NCI-H2196 treated with DMSO at 0.1 percent for 48 hours (cell line): ENCODE measurements around the gene SIGLEC9.
"Not testable (repeated sequence)": the region's sequence is repeated elsewhere in the genome, so short reads cannot be mapped to it uniquely, and the experiment has no call there.

Experiments
- DNase-seq: peaks from one replicate; lab custom pipeline; 2025; ENCODE audit not compliant: unreplicated experiment; lab: John Stamatoyannopoulos, UW

SIGLEC9 gene

GRCh38 chr19:51142809-51143475 is 18.2 kb downstream of the SIGLEC9 start:
- not testable (repeated sequence) for DNase-seq

- no peak for DNase-seq
Measured at GRCh38 chr19:51143486-51143885, 18.8 kb downstream of the SIGLEC9 start.

DNA sequence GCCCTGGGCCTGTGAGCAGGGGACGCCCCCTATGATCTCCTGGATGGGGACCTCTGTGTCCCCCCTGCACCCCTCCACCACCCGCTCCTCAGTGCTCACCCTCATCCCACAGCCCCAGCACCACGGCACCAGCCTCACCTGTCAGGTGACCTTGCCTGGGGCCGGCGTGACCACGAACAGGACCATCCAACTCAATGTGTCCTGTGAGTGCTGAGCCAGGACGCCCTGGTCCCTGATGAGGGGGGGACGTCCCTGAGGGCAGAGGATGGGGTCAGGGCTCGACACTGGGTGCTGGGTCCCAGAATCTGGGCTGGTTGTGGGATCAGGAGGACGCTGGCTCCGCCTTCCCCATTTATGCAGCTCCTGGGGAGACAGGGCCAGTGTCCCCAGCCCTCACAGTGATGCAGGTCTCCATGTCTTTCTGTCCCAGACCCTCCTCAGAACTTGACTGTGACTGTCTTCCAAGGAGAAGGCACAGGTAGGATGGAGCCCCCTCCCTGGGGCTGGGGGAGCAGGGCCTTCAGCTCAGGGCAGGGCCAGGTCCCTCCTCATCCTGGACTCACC is 19.9 kb downstream of the SIGLEC9 start:
- DNase-seq: no peak

- no peak for DNase-seq
Measured at GRCh38 chr19:51145916-51146493, 21.3 kb downstream of the SIGLEC9 start.

DNA sequence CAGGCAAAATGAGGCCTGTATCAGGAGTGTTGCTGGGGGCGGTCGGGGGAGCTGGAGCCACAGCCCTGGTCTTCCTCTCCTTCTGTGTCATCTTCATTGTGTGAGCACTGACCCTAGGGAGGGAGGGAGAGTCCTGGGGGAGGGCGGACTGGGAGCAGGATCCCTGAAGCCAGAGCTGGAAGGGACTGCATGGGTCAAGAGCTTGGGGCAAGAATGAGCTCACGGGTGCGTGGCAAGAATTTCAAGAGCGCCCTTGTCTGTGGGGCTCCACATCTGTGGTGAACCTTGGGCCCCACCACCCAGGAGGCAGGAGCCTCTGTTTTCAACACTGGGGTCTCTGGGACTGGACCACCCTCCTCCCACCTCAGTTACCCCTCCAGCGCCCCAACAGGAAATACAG is 22.0 kb downstream of the SIGLEC9 start:
- no peak for DNase-seq

- no peak for DNase-seq
Measured at GRCh38 chr19:51147663-51148062, 23.0 kb downstream of the SIGLEC9 start.

GRCh38 chr19:51148580-51148979 is 23.9 kb downstream of the SIGLEC9 start:
- DNase-seq: no peak

GRCh38 chr19:51150627-51151026 is 25.9 kb downstream of the SIGLEC9 start:
- DNase-seq: no peak

DNA sequence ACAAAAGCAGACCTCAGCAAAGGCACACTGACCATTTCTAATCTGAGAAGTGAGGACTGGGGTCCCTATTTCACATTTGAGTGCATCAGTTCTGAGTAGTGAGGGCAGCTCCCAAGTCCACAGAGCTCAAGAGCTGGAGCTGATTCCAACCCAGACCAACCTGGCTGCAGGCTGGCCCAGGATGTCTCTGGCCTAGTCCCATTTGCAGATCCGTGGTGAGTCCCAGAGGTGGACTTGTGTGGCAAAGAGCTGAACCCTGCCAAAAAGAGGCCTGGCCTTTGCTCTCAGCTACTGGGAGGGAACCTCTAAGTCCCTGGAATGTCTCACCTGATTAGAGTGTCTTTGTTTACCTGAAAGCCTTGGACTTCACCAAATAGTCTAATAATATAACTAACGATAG is 32.0 kb downstream of the SIGLEC9 start:
- no peak for DNase-seq

GRCh38 chr19:51157265-51157664 is 32.6 kb downstream of the SIGLEC9 start:
- DNase-seq: no peak

- DNase-seq: no peak
Measured at GRCh38 chr19:51158474-51159129, 33.9 kb downstream of the SIGLEC9 start.

GRCh38 chr19:51159656-51160055 is 35.0 kb downstream of the SIGLEC9 start:
- no peak for DNase-seq

DNA sequence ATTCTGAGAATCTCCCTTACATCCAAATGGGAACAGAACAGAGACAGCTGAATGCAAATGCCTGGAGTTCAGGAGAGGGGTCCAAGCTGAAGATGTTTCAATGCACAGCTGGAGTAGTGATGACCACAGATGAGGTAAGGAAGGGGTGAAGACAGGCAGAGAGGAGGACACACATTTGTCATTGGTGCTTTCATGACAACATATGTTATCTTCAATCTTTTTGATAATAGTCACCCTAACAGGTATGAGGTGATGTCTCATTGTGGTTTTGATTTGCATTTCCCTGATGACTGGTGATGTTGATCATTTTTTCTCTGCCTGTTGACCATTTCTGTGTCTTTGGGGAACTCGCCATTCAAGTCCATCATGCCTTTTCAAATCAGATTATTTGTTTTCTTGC is 36.6 kb downstream of the SIGLEC9 start:
- DNase-seq: no peak

DNA sequence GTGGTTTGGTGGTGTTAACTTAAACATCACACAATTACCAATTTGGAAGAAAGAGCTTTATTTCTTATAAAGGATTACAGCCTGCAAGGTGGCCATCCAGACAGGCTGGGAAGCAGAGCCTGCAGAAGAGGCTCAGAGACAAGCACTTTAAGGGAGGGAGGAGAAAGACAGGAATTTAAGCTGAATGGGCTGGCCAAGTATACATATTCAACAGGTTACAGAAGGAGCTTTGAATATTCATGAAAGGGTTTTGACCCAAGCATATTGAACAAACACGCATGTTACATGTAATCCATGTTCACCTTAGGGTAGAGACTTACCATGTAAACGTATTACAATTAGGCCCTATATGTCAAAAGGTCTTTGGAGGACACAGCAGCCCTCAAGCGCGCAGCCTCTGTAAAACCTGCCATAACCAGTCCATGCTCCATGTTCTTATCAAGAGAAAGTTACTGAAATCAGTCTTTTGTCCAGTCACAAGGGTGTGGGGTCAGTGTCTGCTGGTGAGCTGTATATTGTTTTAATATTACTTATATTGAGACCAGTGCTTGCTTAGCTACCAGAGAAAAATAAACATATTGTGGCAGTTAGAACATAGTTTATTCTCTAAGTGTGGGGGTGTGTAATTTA is 37.3 kb downstream of the SIGLEC9 start:
- DNase-seq: no peak

GRCh38 chr19:51163257-51163656 is 38.6 kb downstream of the SIGLEC9 start:
- DNase-seq: no peak

DNA sequence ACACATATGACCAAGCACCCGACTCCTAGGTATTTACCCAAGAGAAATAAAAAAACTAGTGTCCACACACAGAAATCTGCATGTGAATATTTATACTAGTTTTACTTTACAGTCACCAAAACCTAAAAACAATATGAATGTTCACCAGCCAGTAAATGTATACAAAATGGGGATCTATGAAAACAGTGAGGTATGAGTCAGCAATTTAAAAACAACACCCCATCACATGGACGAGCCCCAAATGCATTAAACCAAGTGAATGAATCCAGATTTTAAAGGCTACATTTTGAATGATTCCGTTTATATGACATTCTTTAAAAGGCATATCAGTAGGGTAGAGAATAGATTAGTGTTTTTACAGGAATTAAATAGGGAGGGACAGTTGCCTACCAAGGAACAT is 39.5 kb downstream of the SIGLEC9 start:
- DNase-seq: no peak

DNA sequence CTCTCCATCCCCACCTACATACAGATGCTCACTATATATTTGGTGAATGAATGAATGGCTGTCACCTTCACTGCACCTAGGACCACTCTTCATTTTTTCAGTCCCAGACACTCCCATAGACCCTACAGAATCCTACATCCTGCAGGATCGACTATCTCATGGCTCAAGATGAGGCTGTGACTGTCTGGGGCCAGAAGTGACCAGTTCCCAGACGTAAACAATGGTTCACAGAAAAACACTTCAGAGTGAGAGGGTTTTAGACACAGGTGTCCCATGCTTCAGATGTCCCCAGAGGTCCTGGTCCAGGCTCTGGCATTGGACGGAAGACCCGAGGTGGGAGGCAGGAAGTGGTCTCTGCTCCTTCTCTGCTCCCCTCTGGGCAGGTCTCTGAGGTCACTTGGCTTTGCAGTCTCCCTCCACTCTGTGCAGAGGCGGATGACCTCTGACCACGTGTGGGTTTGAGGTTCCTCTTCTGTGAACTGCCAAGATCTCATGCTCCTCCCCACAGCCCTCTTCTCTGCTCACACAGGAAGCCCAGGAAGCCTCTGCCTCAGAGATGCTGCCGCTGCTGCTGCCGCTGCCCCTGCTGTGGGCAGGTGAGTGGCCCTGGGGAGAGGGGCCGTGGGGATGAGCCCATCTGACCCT is 42.3 kb downstream of the SIGLEC9 start:
- no peak for DNase-seq

DNA sequence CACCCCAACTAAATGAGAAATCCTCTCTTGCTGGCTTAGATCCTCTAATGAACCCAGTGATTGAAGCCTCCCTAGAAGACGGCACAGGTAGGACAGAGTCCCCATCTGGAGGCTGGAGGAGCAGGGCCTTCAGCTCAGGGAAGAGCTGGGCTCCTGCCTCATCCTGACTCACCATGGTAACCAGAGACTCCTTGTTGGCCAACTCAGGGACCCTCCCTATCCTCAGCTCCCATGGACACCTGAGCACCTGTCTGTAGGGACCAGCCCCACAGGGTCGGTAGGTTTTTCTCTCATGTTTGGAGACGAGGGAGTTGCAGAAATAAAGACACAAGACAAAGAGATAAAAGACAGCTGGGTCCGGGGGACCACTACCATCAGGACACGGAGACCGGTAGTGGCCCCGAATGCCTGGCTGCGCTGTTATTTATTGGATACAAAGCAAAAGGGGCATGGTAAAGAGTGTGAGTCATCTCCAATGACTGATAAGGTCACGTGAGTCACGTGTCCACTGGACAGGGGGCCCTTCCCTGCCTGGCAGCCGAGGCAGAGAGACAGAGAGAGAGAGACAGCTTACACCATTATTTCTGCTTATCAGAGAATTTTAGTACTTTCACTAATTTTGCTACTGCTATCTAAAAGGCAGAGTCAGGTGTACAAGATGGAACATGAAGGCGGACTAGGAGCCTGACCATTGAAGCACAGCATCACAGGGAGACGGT is 44.0 kb downstream of the SIGLEC9 start:
- no peak for DNase-seq

- not testable (repeated sequence) for DNase-seq
Measured at GRCh38 chr19:51169283-51169918, 44.7 kb downstream of the SIGLEC9 start.

DNA sequence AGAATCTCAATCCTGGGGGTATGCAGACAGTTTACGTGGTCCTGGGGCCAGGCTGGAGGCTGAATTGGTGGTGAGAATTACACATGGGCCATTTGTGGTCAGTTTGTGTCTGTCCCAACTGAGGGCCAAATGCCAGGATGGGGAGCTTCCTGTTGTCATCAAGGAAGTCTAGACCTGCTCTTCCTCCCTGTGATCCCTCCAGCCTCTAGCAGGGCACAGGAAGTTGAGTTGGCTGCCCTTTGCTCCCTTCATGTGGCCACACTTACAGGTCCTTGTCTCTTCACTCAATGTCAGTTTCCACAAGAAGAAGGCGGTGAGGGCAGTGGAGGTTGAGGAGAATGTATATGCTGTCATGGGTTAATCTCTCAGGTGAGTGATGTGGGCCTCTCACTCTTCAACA is 47.5 kb downstream of the SIGLEC9 start:
- DNase-seq: no peak
